Stimulated activated CD8-positive, alpha-beta memory T cell treated with anti-CD3 and anti-CD28 coated beads, Interleukin-12 subunit alpha, Interleukin-12 subunit beta, amount 100 ng/mL, for 1 hour (primary cell): ENCODE measurements around the gene MCF2L2.

Experiments
- DNase-seq: peaks from one replicate; pipeline ENCODE4 v3.0.0-alpha.2; 2020; ENCODE audit warnings: low read depth

Gene MCF2L2

DNA sequence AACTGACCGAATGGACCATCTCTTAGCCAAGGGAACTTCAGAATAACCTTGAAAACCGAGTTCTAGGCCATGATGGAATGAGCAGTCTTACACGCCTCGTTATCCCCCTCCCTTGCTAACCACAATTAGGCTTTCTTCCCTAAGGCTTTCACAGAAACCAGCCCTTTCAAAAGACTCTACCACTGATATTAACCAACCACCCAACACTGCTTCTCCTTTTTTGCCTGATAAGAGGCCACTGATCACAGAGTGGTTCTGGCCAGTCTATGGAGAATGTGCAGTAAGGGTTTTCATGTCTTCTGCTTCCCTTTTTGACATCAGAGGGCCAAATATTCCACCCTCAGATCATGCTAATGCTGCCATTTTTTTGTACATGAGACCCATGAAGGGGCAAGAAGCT lies 59.3 kb downstream of the MCF2L2 start:
- DNase-seq, result no peak

DNA sequence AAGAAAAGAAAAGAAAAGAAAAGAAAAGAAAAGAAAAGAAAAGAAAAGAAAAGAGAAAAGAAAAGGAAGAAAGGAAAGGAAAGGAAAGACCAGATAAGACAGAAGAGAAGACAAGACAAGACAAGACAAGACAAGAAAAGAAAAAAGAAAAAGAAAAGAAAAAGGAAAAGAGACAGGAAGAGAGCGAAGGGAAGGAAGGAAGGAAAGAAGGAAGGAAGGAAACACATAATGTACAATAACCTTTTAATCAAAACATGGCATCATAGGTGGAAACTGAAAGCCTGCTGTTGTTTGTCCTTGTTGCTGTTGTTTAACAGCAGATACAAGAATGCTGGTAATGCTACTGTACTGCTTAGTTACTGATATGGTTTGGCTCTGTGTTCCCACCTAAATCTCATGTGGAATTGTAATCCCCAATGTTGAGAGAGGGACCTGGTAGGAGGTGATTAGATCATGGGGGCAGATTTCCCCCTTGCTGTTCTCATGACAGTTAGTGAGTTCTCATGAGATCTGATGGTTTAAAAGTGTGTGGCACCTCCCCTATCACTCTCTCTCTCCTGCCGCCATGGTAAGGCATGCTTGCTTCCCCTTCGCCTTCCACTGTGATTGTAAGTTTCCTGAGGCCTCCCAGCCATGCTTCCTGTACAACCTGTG lies 67.3 kb downstream of the MCF2L2 start:
- no peak for DNase-seq

DNA sequence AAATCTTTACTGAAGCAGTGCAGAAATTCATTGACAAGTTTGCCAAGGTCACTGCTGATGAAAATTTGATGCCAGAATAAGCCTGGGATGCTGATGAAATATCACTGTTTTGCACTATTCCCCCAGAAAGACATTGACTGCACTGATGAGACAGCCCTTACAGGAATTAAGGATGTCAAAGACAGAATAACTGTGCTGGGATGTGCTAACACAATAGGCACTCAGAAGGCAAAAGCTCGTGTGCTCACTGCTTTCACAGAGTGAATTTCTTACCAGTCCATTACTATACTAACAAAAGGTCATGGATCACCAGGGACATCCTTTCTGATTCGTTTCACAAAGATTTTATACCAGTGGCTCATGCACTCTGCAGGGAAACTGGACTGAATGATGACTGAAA lies 69.4 kb downstream of the MCF2L2 start:
- DNase-seq, result no peak

DNA sequence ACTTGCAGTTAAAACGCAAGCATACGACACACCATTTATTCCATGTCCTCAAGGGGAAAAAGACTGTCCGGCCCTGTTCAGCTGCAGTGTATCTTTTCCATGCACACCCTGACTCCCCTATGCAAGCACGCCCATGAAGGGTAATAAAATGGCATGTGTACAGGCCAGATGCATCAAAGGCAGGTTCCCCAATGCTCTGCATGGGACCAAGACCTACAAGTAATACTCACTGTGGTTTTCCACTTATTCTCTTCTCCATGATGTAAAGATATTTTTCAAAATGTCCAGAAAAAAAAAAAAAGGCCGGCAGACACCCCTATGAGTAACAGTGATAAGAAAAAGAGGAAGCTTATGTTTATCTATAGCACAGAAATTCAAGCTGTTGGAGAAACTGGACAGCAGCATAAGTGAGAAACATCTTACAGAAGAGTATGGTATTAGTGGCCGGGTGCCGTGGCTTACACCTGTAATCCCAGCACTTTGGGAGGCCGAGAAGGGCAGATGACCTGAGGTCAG lies 70.8 kb downstream of the MCF2L2 start:
- DNase-seq, result no peak

DNA sequence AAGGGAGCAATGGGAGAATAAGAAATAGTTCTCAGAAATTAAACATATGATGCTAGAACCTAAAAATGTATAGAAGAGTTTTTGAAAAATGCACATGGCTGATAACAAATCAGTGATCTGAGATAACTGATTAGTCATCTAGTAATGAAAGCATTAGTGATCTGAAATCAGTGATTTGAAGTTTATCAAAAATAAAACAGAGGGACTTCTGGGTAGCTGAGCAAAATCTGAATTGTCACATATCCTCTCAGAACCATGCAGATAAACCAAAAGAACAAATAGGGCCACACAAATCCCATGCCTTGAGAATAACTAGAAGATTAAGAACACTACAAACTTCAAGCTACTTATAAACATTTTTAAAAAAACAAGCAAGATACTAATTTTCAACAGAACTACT lies 71.5 kb downstream of the MCF2L2 start:
- no peak for DNase-seq

DNA sequence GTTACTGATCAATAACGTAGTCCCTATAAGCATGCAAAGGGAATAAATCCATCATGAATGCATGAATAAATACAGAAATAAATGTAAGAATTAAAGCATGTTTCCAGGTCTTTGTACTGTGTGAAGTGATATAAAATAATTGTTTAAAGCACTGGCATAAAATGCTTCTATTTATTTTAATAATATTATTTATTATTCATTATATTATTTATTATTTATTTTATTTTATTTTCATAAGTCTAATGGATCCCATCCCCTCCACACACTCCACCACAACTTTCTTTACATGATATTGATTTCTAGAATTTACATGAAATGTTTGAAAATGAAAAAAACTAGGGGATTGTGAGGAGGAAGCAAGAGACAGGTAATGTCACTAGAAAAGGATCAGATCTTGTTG lies 73.5 kb downstream of the MCF2L2 start:
- no peak for DNase-seq

DNA sequence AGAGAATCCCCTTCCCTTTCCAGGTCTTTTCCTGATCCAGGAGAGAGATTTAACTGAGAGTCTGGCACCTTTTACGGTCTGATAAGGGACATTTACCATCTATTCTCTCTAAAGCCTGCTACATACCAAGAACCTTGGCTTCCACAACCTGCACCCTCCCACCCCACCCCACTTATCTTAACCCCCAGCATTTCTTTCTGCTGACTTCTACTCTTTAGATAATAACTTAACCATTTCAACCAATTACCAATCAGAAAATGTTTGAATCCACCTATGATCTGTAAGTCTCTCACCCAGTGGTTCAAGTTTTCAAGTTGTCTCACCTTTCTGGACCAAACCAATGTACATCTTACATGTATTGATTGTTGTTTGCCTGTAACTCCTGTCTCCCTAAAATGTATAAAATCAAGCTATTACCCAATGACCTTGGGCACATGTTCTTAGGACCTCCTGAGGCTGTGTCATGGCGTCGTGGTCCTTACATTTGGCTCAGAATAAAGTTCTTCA lies 74.0 kb downstream of the MCF2L2 start:
- DNase-seq, result no peak

DNA sequence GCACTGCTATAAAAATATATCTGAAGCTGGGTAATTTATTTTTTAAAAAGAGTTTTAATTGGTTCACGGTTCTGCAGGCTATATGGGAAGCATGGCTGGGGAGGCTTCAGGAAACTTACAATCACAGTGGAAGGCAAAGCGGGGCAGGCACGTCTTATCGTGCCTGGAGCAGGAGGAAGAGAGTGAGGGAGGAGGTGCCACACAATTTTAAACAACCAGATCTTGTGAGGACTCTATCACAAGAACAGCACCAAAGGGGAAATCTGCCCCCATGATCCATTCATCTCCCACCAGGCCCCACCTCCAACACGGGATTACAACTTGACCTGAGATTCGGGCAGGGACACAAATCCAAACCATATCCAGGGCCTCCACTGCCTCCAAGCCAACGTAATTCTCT lies 75.0 kb downstream of the MCF2L2 start:
- no peak for DNase-seq

DNA sequence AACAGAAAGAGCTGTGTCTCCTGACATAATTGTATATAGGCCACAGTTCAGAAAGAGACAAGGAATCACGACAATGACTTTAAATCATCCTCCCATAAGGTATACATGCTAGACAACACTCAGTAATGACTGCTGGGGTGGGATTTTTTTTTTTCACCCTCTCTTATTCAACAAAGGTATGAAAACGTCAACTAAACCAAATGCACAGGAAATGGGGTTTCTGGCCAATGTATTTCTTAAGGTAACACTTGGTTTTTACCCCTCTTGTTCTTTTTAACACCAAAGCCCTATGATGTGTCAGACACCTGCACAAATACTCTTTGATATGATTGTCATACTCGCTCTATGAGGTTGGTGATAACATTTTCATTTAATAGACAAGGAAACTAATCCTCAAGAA lies 78.3 kb downstream of the MCF2L2 start:
- no peak for DNase-seq

DNA sequence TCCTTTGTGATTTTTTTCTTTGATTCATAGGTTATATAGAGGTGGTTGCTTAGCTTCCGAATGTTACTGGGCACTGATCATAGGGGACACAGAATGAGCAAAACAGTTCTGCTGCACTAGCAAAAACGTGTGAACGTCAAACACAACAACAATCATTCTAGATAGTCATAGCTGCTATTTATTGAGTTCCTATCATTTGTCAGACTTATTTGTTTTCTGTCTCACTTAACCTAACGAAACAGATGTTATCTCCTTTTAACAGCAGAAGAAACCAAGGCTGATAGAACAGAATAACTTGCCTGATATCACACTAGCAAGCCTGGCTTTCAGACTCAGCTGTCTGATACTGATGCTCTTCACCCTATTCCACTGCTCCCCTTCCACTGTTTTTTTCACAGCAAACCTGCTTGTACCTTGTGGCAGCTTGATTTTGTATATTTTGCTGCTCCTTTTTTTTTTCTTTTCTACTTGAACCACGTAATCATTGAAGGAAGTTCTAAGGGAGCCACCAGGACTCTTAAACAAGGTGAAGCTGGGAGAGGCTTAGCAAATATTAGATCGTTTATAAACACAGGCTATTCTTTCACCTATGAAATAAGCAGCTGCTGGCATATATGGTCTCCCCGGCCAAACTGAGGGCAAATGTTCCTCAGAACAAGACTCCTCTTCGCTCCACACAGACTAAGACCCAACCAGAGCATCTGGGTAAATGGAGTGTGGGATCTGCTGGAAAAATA lies 78.8 kb downstream of the MCF2L2 start:
- DNase-seq, result no peak

DNA sequence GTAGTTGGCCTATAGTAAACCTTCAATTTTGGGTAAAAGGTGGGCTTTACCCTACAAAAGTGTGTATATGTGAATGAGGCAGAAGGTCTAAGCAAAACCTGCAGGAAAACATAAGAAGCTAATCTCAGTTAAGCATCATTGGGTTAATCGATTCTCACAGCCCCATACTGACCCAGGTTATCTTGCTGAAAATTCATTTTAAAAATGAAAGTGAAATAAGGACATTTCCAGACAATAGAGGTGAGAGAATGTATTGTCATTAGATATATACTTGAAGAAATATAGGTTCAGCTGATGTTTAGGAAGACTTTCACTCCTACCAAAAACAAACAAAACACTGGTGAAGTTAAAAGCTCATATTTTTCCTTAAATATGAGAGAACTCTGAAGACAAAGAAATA lies 85.6 kb downstream of the MCF2L2 start:
- DNase-seq, result no peak

DNA sequence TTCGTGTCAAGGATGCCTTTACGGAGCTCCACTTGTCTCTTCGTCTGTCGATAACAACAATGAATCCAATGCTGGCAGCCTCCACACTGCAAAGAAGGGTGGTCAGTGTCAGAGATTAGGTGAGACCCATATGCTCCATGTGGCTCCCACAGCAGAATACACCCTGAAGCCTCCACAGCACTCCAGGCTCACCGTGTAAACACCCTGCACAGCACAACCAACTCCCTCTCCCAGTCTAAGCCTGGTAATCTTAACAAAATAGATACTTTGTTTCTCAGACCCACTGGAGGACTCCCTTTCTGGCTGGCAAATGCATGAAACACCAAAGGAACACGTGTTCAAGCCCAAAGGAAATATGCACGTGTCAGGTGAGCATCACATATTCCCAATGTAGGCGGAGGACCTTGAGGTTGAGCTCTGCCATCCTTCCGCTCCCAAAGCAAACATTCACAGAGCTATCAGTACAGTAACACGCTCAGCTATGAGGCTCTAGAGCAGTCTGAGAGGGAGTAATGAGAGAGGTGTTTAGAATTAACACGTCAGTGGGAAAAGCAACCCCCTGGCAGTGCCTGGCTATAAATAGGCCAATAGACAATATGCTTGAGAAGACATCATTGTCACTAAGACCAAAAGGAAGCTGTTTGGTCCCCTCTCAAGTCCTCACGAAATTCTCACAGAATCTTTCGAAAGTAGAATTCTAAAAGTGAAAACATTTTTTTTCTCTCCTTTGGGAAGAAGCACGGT lies 86.7 kb downstream of the MCF2L2 start:
- DNase-seq, result no peak

DNA sequence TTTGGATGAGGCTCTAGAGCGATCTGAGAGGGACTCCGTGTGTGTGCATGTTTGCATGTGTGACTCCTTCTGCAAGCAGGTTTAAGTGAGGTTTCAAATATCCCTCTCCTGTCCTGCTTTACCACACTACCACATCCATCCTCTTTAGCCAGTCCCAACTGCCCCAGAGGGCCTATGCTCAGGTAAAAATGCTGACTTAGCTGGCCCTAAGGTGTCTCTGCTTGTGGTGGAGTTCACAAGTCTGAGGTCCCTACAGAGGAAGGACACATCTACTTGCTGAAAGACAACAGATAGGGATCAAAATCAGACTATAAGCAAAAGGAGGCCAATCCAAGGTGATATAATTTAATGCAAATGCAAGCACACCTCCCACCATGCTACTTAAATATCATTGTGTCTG lies 88.2 kb downstream of the MCF2L2 start:
- DNase-seq, result no peak

DNA sequence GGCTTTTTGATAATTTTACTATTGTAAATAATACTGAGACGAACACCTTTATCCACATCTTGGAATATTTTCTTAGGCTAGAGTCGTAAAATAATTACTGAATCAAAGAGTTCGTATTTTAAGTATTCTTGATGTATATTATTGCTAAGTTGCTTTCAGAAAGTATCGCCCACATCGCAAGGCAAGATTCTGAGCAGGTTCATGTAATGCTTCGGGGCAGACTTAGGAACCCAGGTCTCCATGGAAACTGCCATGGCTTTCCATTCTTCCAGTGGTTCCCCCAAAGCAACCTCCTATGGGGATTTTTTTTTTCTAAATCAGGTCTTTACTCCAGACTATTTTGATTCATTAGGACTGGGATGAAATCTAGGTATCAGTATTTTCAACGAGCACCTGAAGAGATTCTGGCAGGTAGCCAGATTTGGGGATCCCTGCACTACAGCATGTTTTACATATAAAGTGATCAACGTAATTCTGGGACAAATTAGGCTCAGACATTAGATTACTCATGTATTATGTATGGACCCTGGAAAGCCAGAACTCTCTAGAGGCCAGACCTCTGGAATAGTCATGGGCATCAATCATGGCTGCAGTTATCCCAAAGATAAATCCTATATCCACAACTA lies 88.8 kb downstream of the MCF2L2 start:
- DNase-seq, result no peak

DNA sequence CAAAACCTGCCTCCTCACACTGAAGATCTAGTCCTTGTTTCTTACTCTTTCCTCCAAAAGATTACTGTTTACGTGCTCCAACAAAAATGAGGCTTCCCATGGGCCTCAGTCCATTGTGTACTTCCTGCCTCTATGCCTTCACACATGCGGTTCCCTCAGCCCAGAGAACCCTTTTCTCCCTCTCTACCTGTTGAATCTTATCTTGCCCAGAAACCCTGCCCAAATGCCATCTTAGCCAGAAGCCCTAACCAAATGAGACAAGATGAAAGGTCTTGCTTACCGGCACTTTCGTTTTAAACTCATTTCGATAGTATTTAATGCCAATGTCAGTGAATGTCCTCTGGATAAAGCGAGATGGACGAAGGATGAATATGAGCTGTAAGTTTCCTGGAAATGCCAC lies 89.9 kb downstream of the MCF2L2 start:
- no peak for DNase-seq

DNA sequence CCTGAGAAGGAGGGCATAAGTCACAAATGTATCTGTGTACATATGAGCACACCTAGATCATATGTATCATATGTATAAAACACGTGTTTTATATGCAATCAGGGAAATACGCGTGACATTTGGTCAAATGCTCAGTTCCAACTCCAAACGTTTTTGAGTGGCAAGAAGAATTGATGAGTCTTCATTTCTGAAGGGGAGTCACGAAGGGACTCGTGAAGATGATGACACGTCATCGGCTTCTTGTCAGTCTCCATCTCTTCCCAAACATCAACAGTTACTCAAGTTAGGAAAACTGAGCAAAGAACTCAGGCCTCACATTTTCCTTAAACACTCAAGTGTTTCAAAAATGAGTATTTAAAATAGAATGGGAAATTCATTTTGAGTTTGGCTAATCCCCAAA lies 95.9 kb downstream of the MCF2L2 start:
- DNase-seq, result no peak

DNA sequence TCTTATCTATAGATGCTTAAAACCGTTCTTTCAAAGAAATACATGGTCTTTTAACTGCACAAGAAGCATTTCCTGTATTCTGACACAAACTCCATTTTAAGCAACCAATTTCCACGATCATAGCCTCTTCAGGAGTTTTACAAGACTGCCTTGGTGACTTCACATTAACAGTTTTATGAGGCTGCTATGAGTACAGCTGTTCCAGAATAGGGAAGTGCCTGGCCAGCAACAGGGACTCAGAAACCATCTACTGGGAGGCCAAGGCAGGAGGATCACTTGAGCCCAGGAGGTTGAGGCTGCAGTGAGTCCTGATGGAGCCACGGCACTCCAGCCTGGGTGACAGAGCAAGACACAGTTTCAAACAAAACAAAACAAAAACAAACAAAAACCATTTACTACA lies 96.9 kb downstream of the MCF2L2 start:
- no peak for DNase-seq

DNA sequence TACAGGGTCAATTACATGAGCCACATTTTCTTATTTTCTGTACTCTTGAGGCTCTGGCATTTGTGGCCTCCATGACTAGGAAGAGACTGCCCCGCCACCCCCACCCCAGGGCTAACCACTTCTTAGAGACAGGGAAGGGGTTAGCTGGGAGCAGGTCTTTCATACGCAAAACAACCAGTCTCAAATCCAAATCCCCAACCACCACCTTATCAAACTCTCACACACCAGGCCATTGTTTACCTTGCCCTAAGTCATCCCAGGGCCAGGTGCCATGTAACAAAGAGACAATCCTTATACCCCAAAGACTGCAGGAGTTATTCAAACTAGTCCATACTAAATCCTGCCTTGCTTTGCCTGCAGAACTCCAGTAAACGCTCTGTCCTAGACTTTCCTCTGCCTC lies 97.5 kb downstream of the MCF2L2 start:
- DNase-seq, result no peak

DNA sequence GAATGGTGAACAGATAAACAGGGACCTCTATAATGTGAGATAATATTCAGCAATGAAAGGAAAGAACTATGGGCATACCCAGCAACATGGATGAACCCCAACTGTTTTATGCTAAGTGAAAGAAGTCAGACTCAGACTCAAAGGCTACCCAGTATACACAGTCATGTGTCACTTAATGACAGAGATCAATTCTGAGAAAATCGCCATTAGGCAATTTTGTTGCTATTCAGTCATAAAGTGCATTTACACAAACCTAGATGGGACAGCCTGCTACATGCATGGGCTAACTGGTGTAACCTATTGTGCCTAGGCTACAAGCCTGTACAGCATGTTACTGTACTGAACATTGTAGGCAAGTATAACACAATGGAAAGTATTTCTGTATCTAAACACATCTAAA lies 98.9 kb downstream of the MCF2L2 start:
- DNase-seq, result no peak

DNA sequence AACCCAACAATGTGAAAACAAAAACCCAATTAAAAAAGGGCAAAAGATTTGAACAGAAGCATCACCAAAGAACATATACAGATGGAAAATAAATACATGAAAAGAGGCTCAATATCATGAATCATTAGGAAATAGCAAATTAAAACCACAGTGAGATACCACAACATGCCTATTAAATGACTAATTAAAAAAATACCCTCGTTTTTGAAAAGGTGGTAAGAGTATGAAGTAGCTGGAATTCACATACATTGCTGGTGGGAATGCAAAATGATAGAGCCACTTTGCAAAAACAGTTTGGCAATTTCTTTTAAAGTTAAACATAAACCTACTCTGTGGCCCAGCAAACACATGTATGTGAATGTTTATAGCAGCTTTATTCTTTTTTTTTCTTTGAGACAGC lies 99.6 kb downstream of the MCF2L2 start:
- DNase-seq, result no peak

DNA sequence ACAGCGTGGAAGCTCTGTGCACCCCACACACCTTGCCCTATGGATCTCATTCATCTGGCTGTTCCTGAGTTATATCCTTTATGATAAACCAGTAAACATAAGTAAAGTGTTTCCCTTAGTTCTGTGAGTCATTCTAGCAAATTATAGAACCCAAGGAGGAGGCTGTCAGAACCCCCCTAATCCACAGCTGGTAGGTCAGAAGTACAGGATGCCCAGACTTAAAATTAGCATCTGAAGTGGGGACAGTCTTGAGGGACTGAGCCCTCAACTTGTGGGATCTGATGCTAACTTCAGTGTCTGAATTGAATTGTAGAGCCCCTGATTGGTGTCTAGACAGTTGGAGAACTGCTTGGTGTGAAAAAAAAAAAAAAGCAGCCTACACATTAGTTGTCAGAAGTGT lies 100.3 kb downstream of the MCF2L2 start:
- DNase-seq, result no peak

DNA sequence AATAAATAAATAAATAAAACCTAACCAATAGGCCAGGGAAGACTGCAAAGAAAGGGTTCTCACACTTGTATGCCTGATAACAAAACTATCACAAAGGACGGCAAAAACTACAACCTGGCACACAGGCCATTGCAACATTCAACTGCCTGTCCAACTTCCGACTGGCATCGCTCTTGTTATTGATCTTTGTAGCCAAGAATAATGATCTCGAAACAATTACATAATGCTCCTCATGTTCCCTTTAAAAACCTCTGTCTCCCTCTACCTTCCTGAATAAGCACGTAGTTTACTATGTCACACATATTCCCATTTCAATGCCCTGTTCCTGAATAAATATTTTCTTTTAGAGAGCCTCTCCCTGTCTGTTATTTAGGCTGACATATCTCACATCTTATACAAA lies 101.1 kb downstream of the MCF2L2 start:
- DNase-seq, result no peak

DNA sequence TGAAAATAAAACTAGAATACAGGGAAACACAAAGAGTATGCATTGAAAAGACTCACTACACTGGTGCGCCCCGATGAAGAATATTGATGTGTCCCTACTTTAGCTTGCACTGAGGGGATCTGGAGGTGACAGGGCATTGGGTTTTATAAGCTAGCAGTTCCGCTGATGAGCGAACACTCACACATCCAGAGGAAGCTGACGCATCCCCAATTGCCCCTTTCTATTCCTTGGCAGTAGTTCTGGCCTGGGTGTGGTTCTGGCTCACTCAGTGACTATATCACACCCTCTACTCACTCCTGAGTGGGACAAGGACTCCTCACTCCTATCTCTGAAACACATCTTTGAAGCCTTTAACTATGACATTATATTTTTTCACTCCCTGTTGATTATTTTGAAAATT lies 104.3 kb downstream of the MCF2L2 start:
- DNase-seq, result no peak
